Kidney epithelial cell (primary cell): ENCODE results near the gene STPG3. TPM values are rescaled to one million over a fixed set of nuclear protein-coding genes. Genes with fewer than 3 reads are reported as not detected.

Experiments
- DNase-seq: peaks from one replicate; pipeline ENCODE4 v3.0.0-alpha.2; 2010; ENCODE audit warnings: low read depth
- H3K27me3 ChIP-seq: 2 replicates; pipeline ENCODE4 v1.6.0; 2011; ENCODE audit warnings: low read length; ENCODE audit not compliant: control insufficient read depth, insufficient read depth
- H3K36me3 ChIP-seq: 2 replicates; pipeline ENCODE4 v1.5.1; 2011; ENCODE audit warnings: low read length; ENCODE audit not compliant: control insufficient read depth, insufficient read depth
- H3K4me3 ChIP-seq: 2 replicates; pipeline ENCODE4 v1.5.1; 2011; ENCODE audit warnings: low read depth, mild to moderate bottlenecking, control low read depth, low read length
- total RNA-seq: library from RNA; depleted of rRNA; stranded (reverse); fragments of >200 nt; gene quantifications from 2 replicates; pipeline ENCODE4 v1.2.3, GENCODE V29; 2015
- TF ChIP-seq, protein P1 (sequence below): IDR thresholded peaks from 2 replicates; pipeline ENCODE4 v1.5.1; 2011; ENCODE audit warnings: mild to moderate bottlenecking, moderate library complexity, low read length, control low read depth, inconsistent platforms; ENCODE audit not compliant: insufficient read depth, poor library complexity, severe bottlenecking

STPG3 gene
- total RNA-seq, 1 donor from 2014 or later, result not detected

DNA sequence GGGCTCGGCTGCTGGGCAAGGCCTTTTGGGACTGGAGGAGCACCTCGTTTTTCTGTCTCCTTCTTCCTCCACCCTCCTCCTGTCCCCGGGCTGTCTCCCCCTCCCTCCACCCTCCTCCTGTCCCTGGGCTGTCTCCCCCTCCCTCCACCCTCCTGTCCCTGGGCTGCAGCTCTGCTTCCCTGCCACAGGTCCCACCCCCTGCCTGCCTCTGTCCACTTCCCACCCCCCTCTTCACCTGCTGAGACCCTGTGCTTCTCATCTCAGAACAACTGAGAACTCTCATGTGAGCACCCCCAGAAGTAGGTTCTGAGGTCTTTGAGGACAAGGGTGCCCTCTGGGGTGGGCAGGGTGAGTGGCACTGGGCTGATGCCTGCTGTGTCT, 20.6 kb downstream of the STPG3 start:
- TF ChIP-seq, protein P1, sequence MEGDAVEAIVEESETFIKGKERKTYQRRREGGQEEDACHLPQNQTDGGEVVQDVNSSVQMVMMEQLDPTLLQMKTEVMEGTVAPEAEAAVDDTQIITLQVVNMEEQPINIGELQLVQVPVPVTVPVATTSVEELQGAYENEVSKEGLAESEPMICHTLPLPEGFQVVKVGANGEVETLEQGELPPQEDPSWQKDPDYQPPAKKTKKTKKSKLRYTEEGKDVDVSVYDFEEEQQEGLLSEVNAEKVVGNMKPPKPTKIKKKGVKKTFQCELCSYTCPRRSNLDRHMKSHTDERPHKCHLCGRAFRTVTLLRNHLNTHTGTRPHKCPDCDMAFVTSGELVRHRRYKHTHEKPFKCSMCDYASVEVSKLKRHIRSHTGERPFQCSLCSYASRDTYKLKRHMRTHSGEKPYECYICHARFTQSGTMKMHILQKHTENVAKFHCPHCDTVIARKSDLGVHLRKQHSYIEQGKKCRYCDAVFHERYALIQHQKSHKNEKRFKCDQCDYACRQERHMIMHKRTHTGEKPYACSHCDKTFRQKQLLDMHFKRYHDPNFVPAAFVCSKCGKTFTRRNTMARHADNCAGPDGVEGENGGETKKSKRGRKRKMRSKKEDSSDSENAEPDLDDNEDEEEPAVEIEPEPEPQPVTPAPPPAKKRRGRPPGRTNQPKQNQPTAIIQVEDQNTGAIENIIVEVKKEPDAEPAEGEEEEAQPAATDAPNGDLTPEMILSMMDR, result no peak
- no peak overlapping the region for H3K4me3 ChIP-seq
- H3K36me3 ChIP-seq, result peaks cover 1% of the 10 kb centered on the region
- no peak for DNase-seq
- H3K27me3 ChIP-seq, result no peaks in the 10 kb centered on the region

DNA sequence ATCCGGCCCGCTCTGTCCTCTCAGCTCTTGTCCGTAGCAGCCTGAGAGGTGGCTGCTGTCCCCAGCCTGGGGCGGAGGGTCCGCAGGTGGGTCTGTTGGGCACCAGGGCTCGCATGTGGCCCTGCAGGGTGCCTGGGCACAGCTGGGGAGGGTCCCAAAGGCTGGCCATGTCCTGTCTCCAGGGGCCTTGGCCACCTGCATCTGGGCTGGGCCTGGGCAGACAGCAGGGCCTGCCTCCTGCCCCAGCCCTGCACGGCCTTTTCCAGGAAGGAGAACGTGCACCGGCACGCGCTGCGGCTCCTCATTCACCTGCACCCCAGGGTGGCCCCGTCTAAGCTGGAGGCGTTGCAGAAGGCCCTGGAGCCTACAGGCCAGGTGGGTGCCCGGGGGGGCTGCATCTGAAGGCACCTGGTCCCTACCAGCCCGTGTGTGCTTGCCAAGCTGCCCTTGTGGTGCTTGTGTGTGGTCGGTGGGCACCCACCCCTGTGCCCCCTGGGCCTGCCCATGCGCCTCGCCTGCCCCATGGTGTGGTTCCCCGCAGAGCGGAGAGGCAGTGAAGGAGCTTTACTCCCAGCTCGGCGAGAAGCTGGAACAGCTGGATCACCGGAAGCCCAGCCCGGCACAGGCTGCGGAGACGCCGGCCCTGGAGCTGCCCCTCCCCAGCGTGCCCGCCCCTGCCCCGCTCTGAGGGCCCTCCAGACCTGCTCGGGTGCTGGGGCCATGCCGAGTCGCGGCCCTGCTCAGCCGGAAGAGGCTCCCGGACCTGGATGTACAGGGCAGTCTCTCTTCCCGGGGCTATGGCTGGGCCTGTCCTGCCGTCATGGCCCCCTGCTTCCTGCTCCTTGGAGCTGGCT, 21.4 kb downstream of the STPG3 start:
- DNase-seq, result no peak
- no peak overlapping the region for H3K4me3 ChIP-seq
- H3K27me3 ChIP-seq, result no peaks in the 10 kb centered on the region
- H3K36me3 ChIP-seq, result no peaks in the 10 kb centered on the region
- TF ChIP-seq, protein P1, result no peak

DNA sequence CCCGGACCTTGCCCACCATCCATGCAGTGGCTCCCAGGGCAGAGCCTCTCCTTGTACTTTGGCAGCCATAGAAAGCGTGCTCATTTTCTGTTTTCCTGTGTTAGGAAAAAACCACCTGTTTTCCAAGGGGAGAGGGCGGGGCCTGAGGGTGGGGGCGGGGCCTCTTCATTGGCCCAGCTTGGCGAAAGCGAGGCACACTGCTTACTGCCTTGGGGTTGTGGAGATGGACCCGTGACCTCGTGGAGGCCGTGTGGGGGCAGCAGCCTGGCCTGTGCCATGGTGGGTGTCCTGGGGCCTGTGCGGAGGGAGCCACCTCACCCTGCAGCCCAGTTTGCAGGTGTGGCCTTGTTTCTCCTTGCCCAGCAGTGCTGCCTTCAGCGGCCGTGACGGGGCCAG, 22.0 kb downstream of the STPG3 start:
- no peak for DNase-seq
- TF ChIP-seq, protein P1, result no peak
- H3K36me3 ChIP-seq, result no peaks in the 10 kb centered on the region
- H3K4me3 ChIP-seq, result no peak overlapping the region
- no peaks in the 10 kb centered on the region for H3K27me3 ChIP-seq

DNA sequence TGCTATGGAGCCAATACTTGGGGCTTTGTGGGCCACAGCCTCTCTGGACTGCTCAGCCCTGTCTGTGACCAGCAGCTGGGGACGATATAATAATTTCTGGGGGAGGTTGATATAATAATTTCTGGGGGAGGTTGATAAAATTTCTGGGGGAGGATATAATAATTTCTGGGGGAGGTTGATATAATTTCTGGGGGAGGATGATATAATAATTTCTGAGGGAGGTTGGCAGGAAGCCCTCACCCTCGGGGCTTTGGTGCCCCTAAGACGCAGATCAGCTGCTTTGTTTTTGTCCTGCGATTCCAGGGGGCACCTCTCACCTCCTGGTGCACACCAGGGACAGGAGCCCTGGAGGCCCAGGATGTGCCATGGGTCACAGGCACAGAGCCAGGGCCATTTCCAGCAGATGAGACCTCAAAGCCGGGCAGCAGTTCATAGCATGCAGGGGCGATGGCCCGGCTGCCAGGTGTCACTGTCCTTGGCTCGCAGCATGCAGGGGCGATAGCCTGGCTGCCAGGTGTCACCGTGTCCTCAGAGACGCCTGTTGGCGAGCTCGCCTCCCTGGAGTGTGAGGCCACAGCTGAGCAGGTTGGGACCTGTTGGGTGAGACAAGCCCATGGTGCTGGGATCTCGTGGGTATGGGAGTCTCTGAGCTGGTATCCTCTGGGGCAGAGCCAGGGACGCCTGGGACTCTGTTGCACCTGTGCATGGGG, 22.7 kb downstream of the STPG3 start:
- H3K4me3 ChIP-seq, result no peak overlapping the region

DNA sequence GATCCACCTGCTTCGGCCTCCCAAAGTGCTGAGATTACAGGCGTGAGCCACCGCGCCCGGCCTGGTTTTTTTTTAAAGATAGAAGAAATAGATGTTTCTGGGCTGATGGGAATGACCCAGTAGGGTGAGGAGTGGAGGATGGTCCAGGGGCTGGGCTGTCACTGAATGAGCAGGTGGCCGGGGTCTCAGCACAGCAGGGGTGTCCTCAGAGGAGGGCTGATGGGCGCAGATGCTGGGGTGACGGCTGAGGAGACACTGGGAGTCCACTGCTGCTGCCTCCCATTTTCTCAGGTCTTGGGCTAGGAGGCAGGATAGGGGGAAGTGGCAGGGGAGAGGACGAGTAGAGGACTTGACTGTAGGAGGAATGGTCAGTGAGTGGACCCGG, 24.1 kb downstream of the STPG3 start:
- no peak overlapping the region for H3K4me3 ChIP-seq
- H3K36me3 ChIP-seq, result peaks cover 1% of the 10 kb centered on the region
- no peak for DNase-seq
- H3K27me3 ChIP-seq, result no peaks in the 10 kb centered on the region
- TF ChIP-seq, protein P1, result no peak

More for the DNA sequence above, 22.7 kb downstream of the STPG3 start:
- Histone ChIP-seq H3K27me3 (no peaks in the 10 kb centered on the region), H3K36me3 (no peaks in the 10 kb centered on the region)
- TF ChIP-seq, protein P1, result no peak
- no peak for DNase-seq
